ENCODE data around the gene EBLN2.

EBLN2 gene

GRCh38 chr3:73107215-73107614 is 45.8 kb downstream of the EBLN2 start:
- no peak for DNase-seq (ENCODE audit: low read depth in 2 of 2)

- DNase-seq (ENCODE audit: low read depth in 2 of 2), result no peak
Observed at GRCh38 chr3:73107676-73108187, 46.3 kb downstream of the EBLN2 start.

GRCh38 chr3:73108750-73109149 is 47.3 kb downstream of the EBLN2 start:
- DNase-seq (ENCODE audit: low read depth in 2 of 2), result no peak

- DNase-seq (ENCODE audit: low read depth in 2 of 2), result no peak
Observed at GRCh38 chr3:73110530-73110929, 49.1 kb downstream of the EBLN2 start.
